NCI-H2171 (cell line): ENCODE results near the gene CAMTA1.

Experiments
- DNase-seq: peaks from one replicate; lab custom pipeline; 2025; lab: John Stamatoyannopoulos, UW

The CAMTA1 gene

GRCh38 chr1:6873298-6874015 lies 88.2 kb downstream of the CAMTA1 start:
- DNase-seq: no peak

GRCh38 chr1:6874298-6874697 lies 89.0 kb downstream of the CAMTA1 start:
- no peak for DNase-seq

- no peak for DNase-seq
These were observed 95.9 kb downstream of the CAMTA1 start for GRCh38 chr1:6880951-6881690.

- no peak for DNase-seq
These were observed 97.2 kb downstream of the CAMTA1 start for GRCh38 chr1:6882414-6882813.

- no peak for DNase-seq
These were observed 99.4 kb downstream of the CAMTA1 start for GRCh38 chr1:6884652-6885153.

- DNase-seq: no peak
These were observed 100.2 kb downstream of the CAMTA1 start for GRCh38 chr1:6885426-6885825.

- no peak for DNase-seq
These were observed 101.3 kb downstream of the CAMTA1 start for GRCh38 chr1:6886523-6886922.

GRCh38 chr1:6888268-6888667 lies 103.0 kb downstream of the CAMTA1 start:
- no peak for DNase-seq

- DNase-seq: no peak
These were observed 103.6 kb downstream of the CAMTA1 start for GRCh38 chr1:6888870-6889269.

- DNase-seq: peak; percentile 2
These were observed 104.7 kb downstream of the CAMTA1 start for GRCh38 chr1:6889875-6890480.

GRCh38 chr1:6890686-6891085 lies 105.4 kb downstream of the CAMTA1 start:
- DNase-seq: no peak

GRCh38 chr1:6891781-6892579 lies 106.7 kb downstream of the CAMTA1 start:
- no peak for DNase-seq

- DNase-seq: no peak
These were observed 108.1 kb downstream of the CAMTA1 start for GRCh38 chr1:6893388-6893787.

- no peak for DNase-seq
These were observed 111.9 kb downstream of the CAMTA1 start for GRCh38 chr1:6897138-6897537.

- DNase-seq: no peak
These were observed 113.8 kb downstream of the CAMTA1 start for GRCh38 chr1:6898974-6899539.

GRCh38 chr1:6899621-6900020 lies 114.4 kb downstream of the CAMTA1 start:
- no peak for DNase-seq

- DNase-seq: no peak
These were observed 116.9 kb downstream of the CAMTA1 start for GRCh38 chr1:6902153-6902552.

GRCh38 chr1:6904476-6905170 lies 119.4 kb downstream of the CAMTA1 start:
- no peak for DNase-seq

- DNase-seq: no peak
These were observed 120.1 kb downstream of the CAMTA1 start for GRCh38 chr1:6905331-6905730.

- DNase-seq: no peak
These were observed 120.5 kb downstream of the CAMTA1 start for GRCh38 chr1:6905790-6906189.

GRCh38 chr1:6906783-6907182 lies 121.5 kb downstream of the CAMTA1 start:
- DNase-seq: no peak
